GOT3 (cell line): ENCODE measurements around the gene FTO.

ENCODE experiments used
- DNase-seq: peaks from one replicate; lab custom pipeline; 2025; ENCODE audit warnings: mixed read lengths; lab: John Stamatoyannopoulos, UW

Gene FTO

DNA sequence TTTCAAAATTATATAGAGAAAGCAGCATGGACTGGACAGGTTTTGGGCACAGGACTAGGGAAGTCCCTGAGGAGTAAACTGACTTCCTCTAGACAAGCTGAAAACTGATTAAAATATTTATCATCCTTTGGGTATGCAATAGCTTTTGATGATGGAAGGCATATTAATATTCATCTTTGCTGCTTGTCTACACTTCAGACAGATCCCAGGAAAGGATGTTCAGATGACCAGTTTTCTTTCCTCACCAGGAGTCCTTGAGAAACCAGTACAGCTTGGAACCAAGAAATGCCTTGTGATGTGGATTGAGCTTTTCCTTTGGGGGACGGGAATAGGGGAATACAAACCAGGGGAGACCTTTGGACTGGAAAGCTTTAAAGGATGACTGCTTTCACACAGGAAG lies 195.5 kb downstream of the FTO start:
- no peak for DNase-seq

GRCh38 chr16:53900667-53901066 lies 196.7 kb downstream of the FTO start:
- no peak for DNase-seq

DNA sequence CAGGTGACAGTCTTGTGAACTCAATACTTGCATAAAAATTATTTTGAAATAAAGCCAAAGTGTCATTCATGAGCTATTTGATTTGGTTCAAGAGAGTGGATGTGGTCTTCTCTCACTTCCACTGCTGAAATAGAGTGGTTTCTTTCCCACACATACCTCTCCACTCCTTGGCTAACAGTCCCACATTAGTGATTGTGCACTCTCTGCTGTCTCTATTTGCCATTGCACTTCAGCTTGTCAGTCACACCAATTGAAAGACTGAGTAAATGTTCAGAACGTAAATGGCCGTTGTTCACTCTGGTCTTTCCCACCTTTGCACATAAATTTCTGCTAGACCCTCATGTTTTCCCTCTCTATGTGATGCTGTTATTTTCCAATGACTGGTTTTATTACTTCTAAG lies 197.5 kb downstream of the FTO start:
- DNase-seq, result no peak

GRCh38 chr16:53904533-53904932 lies 200.6 kb downstream of the FTO start:
- no peak for DNase-seq

GRCh38 chr16:53905028-53905427 lies 201.1 kb downstream of the FTO start:
- DNase-seq, result no peak

GRCh38 chr16:53908731-53909130 lies 204.8 kb downstream of the FTO start:
- DNase-seq, result no peak

DNA sequence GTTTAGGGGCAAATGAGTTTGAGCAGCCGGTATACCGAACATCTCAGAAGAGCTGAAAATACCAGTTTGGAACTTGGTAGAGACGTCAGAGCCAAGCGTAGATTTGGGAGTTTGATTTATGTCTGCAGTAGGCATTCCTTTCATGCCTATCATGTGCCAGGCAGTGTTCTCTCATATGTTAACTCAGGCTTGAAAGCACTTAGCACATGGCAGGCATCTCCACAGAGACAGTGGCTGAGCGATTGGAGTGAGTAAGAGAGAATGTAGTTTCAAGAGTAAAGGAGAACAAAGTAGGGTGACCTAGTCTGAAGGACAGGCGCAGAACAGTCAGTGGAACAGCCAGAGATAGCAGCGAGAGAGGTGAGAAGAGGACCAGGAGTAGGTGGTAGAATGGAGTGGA lies 207.0 kb downstream of the FTO start:
- DNase-seq, result no peak

DNA sequence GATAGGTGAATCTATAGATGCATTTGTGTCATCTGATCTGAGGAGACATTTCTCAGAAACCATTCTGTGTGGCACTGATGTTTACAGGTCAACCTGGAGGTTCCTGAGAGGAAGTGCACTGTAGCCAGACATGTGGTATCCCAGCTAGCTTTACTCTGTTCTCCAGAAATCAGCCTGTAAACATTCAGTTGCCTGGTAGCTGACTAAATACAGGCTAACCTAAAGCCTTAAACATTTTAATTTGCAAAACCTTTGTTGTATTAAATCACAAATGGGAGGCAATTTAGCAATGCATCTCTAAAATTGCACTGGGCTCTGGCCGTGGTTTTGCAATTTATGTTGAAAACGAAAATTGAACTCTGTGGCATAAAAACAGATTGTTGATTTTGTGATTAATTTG lies 207.6 kb downstream of the FTO start:
- no peak for DNase-seq

- DNase-seq, result no peak
Measured at GRCh38 chr16:53912155-53912554, 208.2 kb downstream of the FTO start.

DNA sequence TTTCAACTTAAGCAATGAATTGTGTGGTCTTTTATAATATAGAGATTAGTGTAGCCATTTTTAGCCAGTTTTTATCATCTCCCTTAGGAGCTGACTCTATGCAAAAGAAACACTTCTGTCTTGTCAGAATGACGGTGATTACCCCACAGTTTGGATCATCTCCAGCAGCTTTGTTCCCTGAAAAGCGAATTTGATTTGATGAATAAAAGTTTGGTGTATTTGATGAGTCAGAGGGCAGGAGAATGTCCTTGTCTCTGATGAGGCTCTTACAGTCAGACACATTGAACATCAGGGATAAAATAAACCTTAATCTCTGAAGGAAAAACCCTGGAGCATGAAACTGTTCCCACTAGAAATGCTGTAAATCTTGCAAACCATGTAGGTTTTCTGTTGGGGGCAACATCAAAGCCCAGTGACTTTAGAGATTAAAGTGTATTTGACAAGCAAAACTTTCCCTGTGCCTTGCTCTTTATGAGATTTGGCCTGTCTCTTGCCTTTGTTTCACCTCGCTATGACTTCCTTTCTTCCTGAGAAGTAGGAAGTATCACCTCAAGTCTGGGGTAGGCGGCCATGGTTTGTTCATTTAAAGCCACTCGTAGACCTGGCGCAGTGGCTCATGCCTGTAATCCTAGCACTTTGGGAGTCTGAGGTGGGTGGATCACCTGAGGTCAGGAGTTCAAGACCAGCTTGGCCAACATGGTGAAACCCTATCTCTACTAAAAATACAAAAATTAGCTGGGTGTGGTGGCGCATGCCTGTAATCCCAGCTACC lies 209.3 kb downstream of the FTO start:
- DNase-seq, result peak; percentile 16

DNA sequence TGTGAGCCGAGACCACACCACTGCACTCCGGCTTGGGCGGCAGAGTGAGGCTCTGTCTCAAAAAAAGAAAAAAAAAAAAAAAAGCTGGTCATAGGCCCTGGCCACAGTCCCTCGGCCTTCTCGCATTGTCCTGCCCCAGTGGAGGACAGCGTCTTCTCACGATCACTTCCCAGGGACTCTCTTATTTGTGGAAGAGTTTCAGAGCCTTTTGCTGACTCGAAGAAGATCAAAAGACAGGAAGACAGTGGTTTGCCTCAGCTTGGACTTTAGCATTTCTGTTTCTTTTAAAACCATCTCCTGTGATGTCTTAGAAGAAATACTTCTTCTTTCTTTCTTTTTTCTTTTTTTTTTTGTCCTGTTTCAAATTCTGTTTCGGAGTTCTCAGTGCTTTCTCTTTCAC lies 210.0 kb downstream of the FTO start:
- no peak for DNase-seq

DNA sequence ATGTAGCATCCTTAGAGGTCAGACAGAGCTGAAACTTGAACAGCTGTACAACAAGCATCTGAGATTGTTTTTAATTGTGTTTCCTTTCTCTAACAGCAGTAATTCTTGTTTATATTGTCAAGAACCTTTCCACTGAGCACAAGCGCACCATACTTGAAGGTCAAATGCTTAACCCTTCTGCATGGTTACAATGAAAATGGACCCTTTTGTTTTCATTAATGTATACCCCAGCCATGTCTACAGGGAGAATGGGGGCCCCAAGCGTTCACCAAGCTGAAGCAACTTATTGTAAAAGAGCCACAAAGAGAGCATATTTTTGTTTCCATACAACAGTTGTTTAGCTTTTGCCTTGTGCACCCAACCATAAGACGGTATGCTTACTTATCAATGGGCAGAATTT lies 210.8 kb downstream of the FTO start:
- no peak for DNase-seq

- no peak for DNase-seq
Measured at GRCh38 chr16:53915452-53916160, 211.7 kb downstream of the FTO start.

DNA sequence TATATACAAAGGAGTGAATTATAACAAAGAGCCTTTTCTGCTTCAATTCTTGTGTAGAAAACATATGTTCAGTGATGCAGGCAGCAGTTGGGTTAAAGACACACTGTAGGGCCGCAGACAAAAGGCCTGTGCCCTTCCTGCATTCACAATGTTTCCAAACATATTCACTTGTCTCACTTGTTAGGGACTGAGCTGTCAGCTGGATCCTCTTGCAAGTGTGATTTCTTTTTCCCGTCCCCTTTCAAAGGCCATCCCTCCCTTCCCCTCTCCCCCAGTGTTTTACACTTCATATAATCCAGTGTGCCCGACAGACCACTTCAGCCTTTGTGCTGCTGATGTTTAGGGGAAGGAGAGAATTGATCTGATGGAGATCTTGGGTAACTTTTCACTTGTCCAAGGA lies 217.0 kb downstream of the FTO start:
- no peak for DNase-seq

DNA sequence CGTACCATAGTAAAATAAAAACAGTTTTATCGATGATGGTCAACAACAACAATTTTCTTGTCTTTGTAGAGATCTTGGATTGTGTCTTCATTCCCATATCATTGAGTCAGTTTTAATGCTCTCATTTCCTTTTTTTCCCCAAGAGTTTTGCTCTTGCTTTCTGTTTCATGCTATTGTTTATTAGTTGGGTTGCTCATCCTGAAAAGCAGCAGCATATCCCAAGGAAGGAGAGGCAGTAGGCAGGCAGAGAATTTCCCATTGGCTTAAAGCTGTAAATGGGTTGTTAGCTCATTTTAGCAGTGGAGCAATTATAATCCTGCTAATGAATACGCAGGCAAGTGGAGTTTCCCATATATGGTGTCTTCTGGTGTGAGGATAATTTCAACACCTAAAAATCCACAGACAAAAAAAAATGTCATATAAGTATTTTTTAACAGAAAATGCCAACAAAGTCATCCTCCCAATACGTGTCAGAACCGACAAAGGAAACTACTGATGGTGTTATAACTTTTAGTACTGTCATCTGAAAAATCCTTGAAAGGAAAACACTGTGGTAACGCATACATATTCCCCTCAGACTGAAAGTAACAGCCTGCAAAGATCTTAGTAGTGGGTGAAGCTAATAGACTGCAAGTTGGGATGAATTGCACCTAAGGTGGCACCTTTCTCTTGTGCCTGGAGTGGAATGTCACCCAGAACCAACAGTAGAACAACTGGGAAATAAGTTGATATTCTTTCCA lies 218.3 kb downstream of the FTO start:
- no peak for DNase-seq

- no peak for DNase-seq
Measured at GRCh38 chr16:53922807-53923571, 219.0 kb downstream of the FTO start.

DNA sequence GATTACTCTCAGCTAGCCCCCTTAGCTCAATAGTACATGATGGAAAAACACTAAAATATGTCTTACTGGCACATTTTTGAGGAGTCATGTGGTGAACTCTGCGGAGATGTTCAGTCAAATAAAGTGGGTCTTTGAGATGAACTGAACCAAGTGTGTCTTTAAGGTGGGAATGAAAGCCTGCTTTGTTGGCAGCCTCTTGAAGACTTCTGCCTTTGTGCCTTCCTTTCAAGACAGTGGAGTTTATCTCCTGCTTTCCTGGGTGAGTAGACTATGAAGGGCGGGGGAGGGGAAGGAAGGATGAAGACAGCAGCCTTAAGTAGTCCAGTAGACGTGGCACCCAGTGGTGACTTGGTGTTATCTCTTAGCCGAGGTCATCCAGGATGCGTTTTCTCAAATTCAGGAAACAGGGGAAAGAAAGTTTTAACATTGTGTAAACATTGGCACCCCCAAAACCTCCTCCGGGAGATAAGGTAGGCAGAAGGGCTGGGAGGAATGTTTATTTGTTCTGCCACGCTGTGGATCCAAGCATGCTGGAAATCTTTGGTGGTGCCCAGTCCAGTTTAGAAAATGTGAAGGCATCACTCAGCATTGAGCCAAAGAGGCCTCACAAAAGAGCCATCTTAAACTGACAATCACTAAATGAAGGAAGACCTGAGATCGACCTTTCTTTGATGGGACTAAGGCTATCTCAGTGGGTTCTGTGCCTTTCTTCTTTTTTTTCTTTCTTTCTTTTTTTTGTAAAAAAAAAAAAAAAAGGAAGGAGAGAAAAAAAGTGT lies 220.6 kb downstream of the FTO start:
- no peak for DNase-seq

GRCh38 chr16:53925107-53925410 lies 221.1 kb downstream of the FTO start:
- no peak for DNase-seq

GRCh38 chr16:53925526-53925925 lies 221.6 kb downstream of the FTO start:
- no peak for DNase-seq

GRCh38 chr16:53926209-53926608 lies 222.3 kb downstream of the FTO start:
- DNase-seq, result no peak

GRCh38 chr16:53932975-53933374 lies 229.0 kb downstream of the FTO start:
- DNase-seq, result no peak

GRCh38 chr16:53933407-53933806 lies 229.5 kb downstream of the FTO start:
- no peak for DNase-seq
